HepG2 (cell line): Measurements from ENCODE around the gene FAAP100. TPM values are rescaled to one million over a fixed set of nuclear protein-coding genes. Genes with fewer than 3 reads are reported as not detected.

ENCODE experiments used
- CENPBD1 ChIP-seq: sonication (generic); formaldehyde crosslinking; IDR thresholded peaks from 2 replicates; pipeline ENCODE4 v1.8.0; 2022; ENCODE audit warnings: missing genetic modification reagents, low read depth, mild to moderate bottlenecking, borderline replicate concordance
- ETV5 ChIP-seq: IDR thresholded peaks from 2 replicates; pipeline ENCODE4 v1.6.1; 2018; ENCODE audit warnings: missing biosample characterization, missing genetic modification reagents, inconsistent platforms, borderline replicate concordance
- FOXA1 ChIP-seq, 2 experiments: fragments of 450-650 bp in 1 of 2; sonication (generic) in 1 of 2; formaldehyde crosslinking in 1 of 2; IDR thresholded peaks; 2 replicates each; pipeline versions ENCODE4 v1.4.0 to v1.6.1; 2016 to 2020; ENCODE audit warnings: missing genetic modification reagents in 1 of 2
- MLX ChIP-seq: IDR thresholded peaks from 2 replicates; pipeline ENCODE4 v1.6.1; 2016
- NR2F1 ChIP-seq, 2 experiments: fragments of 450-650 bp in 1 of 2; formaldehyde crosslinking in 1 of 2; IDR thresholded peaks; 2 replicates each; pipeline versions ENCODE4 v1.5.0 to v1.6.1; 2016 to 2020; ENCODE audit warnings: mild to moderate bottlenecking in 1 of 2, missing compliant biosample characterization in 1 of 2, missing genetic modification reagents in 1 of 2, moderate library complexity in 1 of 2
- PCBP1 ChIP-seq: fragments of 200-400 bp; formaldehyde crosslinking; IDR thresholded peaks from 2 replicates; pipeline ENCODE4 v1.6.1; 2017; ENCODE audit warnings: mild to moderate bottlenecking, low read depth, low read length, borderline replicate concordance
- RXRA ChIP-seq: sonication (generic); formaldehyde crosslinking; IDR thresholded peaks from 2 replicates; pipeline ENCODE4 v1.5.1; 2020; ENCODE audit warnings: missing genetic modification reagents
- SALL1 ChIP-seq: sonication (generic); formaldehyde crosslinking; IDR thresholded peaks from 2 replicates; pipeline ENCODE4 v1.8.0; 2022; ENCODE audit warnings: mild to moderate bottlenecking, missing genetic modification reagents
- SP5 ChIP-seq: IDR thresholded peaks from 2 replicates; pipeline ENCODE4 v1.6.1; 2016; ENCODE audit warnings: low read depth, borderline replicate concordance
- TMF1 ChIP-seq: sonication (generic); formaldehyde crosslinking; IDR thresholded peaks from 2 replicates; pipeline ENCODE4 v1.8.1; 2022; ENCODE audit warnings: low read depth, missing genetic modification reagents
- XRCC5 ChIP-seq: fragments of 200-400 bp; formaldehyde crosslinking; optimal IDR thresholded peaks from 2 replicates; pipeline ENCODE3; 2017; ENCODE audit warnings: mild to moderate bottlenecking, low read length
- ZFP62 ChIP-seq: sonication (generic); formaldehyde crosslinking; IDR thresholded peaks from 2 replicates; pipeline ENCODE4 v1.4.0; 2020; ENCODE audit warnings: missing genetic modification reagents
- ZMYM3 ChIP-seq: sonication (generic); formaldehyde crosslinking; IDR thresholded peaks from 2 replicates; pipeline ENCODE4 v1.5.1; 2020; ENCODE audit warnings: mild to moderate bottlenecking, missing genetic modification reagents
- ZNF121 ChIP-seq: sonication (generic); formaldehyde crosslinking; IDR thresholded peaks from 2 replicates; pipeline ENCODE4 v1.5.0; 2020; ENCODE audit warnings: mild to moderate bottlenecking, missing genetic modification reagents
- ZNF430 ChIP-seq: sonication (generic); formaldehyde crosslinking; IDR thresholded peaks from 2 replicates; pipeline ENCODE4 v1.9.0; 2021; ENCODE audit warnings: mild to moderate bottlenecking, missing genetic modification reagents
- ZNF549 ChIP-seq: sonication (generic); formaldehyde crosslinking; IDR thresholded peaks from 2 replicates; pipeline ENCODE4 v1.5.0; 2020; ENCODE audit warnings: missing genetic modification reagents
- ZNF687 ChIP-seq: sonication (generic); formaldehyde crosslinking; IDR thresholded peaks from 2 replicates; pipeline ENCODE4 v1.5.1; 2020; ENCODE audit warnings: mild to moderate bottlenecking, missing genetic modification reagents, moderate library complexity
- ZNF878 ChIP-seq: sonication (generic); formaldehyde crosslinking; IDR thresholded peaks from 2 replicates; pipeline ENCODE4 v1.8.1; 2023; ENCODE audit warnings: mild to moderate bottlenecking, missing genetic modification reagents, moderate library complexity
- polyA plus RNA-seq, 8 experiments: library from polyadenylated mRNA; depleted of rRNA in 3 of 8; stranded (reverse) in 7 of 8; unstranded in 1 of 8; fragments of >200 nt; fragmentation: Illumina TruSeq in 4 of 8; extraction: Trizol in 4 of 8; gene quantifications; 2 replicates each; pipeline versions ENCODE4 v1.2.1 to v1.2.3, GENCODE V29; 2011 to 2016; ENCODE audit warnings: low read depth in 4 of 8, missing spikeins in 1 of 8, mixed read lengths in 1 of 8; ENCODE audit not compliant: insufficient read depth in 1 of 8
- total RNA-seq, 5 experiments: library from RNA; depleted of rRNA; stranded (reverse); fragments of >200 nt; fragmentation: Illumina TruSeq; extraction: Trizol; gene quantifications; 2 replicates each; pipeline ENCODE4 v1.2.3, GENCODE V29; 2016; ENCODE audit warnings: low read depth in 1 of 5

Gene FAAP100
- total and polyA plus RNA-seq, 2 of the 13 experiments (the other 11 are each of a cell fraction or from before 2014, with no cell fraction given) = 7.6 to 20.8 TPM

- TF ChIP-seq ZNF687 (CRISPR knock-in tag) (peak; percentile 50), SALL1 (CRISPR knock-in tag) (peak; percentile 30; the same call in 1 of the 2 replicates), SP5 (CRISPR knock-in tag) (peak; percentile 25; the same call in 1 of the 2 replicates), RXRA (CRISPR knock-in tag) (0 out of 2 replicates have a peak, but pooled peaks have one; percentile 16), ZNF549 (CRISPR knock-in tag) (no peak), XRCC5 (peak; percentile 36), CENPBD1 (CRISPR knock-in tag) (no peak), MLX (CRISPR knock-in tag) (no peak), ZNF878 (CRISPR knock-in tag) (no peak), TMF1 (CRISPR knock-in tag) (no peak), ZMYM3 (peak; percentile 57; the same call in 1 of the 2 replicates), ZFP62 (CRISPR knock-in tag) (no peak), ETV5 (CRISPR knock-in tag) (peak; percentile 8; the same call in 1 of the 2 replicates), PCBP1 (peak; percentile 93; the same call in 1 of the 2 replicates), FOXA1 (IDR thresholded peaks at IDR 0.05) (no peak), FOXA1 (CRISPR knock-in tag; IDR thresholded peaks at IDR 0.05) (peak; percentile 31; the same call in 1 of the 2 replicates), NR2F1 (CRISPR knock-in tag; IDR thresholded peaks at IDR 0.05) (no peak), ZNF430 (CRISPR knock-in tag) (no peak), ZNF121 (CRISPR knock-in tag) (peak; percentile 93)
Observed at GRCh38 chr17:81491181-81491581, 61.0 kb downstream of the FAAP100 start (continued).
